ENCODE measurements around the gene TMEM238. TPM values are rescaled to one million over a fixed set of nuclear protein-coding genes. Genes with fewer than 3 reads are reported as not detected.
"Not testable (repeated sequence)": the region's sequence is repeated elsewhere in the genome, so short reads cannot be mapped to it uniquely, and the experiment has no call there.

Gene TMEM238
- total RNA-seq, 1 experiment from 2014 or later, result 0.14 TPM

GRCh38 chr19:55329791-55330190, 54.3 kb downstream of the TMEM238 start:
- not testable (repeated sequence) for DNase-seq; H3K4me3 ChIP-seq; H3K27me3 ChIP-seq; H3K9me3 ChIP-seq (replicated peaks); H3K4me1 ChIP-seq; H3K27ac ChIP-seq; H3K36me3 ChIP-seq

Other genes with a start within 250 kb of the TMEM238 start
- gene TNNT1, start 235.1 kb downstream of the TMEM238 start, total RNA-seq (2014; rRNA removed; shearing (Covaris generic)), result 599 and 612 TPM in 2 replicates
- gene TNNI3, start 226.6 kb downstream of the TMEM238 start, total RNA-seq (2014; rRNA removed; shearing (Covaris generic)), result 2.4 and 2.5 TPM in 2 replicates
- gene DNAAF3, start 217.7 kb downstream of the TMEM238 start, total RNA-seq (2014; rRNA removed; shearing (Covaris generic)), result 9.1 and 14.0 TPM in 2 replicates
- 0.36 TPM in 1 of 2 replicates, not detected in the other for gene SYT5, start 204.0 kb downstream of the TMEM238 start, total RNA-seq (2014; rRNA removed; shearing (Covaris generic))
- gene PTPRH, start 174.8 kb downstream of the TMEM238 start, total RNA-seq (2014; rRNA removed; shearing (Covaris generic)), result 0.94 and 1.4 TPM in 2 replicates
- gene TMEM86B, start 155.5 kb downstream of the TMEM238 start, total RNA-seq (2014; rRNA removed; shearing (Covaris generic)), result 2.3 and 2.5 TPM in 2 replicates
- gene PPP6R1, start 125.3 kb downstream of the TMEM238 start, total RNA-seq (2014; rRNA removed; shearing (Covaris generic)), result 39.5 and 44.9 TPM in 2 replicates
- 39.3 and 40.8 TPM in 2 replicates for gene HSPBP1, start 104.2 kb downstream of the TMEM238 start, total RNA-seq (2014; rRNA removed; shearing (Covaris generic))
- 13.2 and 15.8 TPM in 2 replicates for gene BRSK1, start 100.3 kb downstream of the TMEM238 start, total RNA-seq (2014; rRNA removed; shearing (Covaris generic))
- not detected in 2 replicates for gene TMEM150B, start 59.0 kb downstream of the TMEM238 start, total RNA-seq (2014; rRNA removed; shearing (Covaris generic))
- gene KMT5C, start 44.4 kb downstream of the TMEM238 start, total RNA-seq (2014; rRNA removed; shearing (Covaris generic)), result 21.2 and 21.6 TPM in 2 replicates
- 0.45 TPM in 1 of 2 replicates, not detected in the other for gene COX6B2, start 29.6 kb downstream of the TMEM238 start, total RNA-seq (2014; rRNA removed; shearing (Covaris generic))
- not detected in 2 replicates for gene GARIN5B, start 21.0 kb downstream of the TMEM238 start, total RNA-seq (2014; rRNA removed; shearing (Covaris generic))
- gene IL11, start 13.8 kb downstream of the TMEM238 start, total RNA-seq (2014; rRNA removed; shearing (Covaris generic)), result 16.7 and 17.8 TPM in 2 replicates
- not detected in 2 replicates for gene TMEM190, start 7.5 kb downstream of the TMEM238 start, total RNA-seq (2014; rRNA removed; shearing (Covaris generic))
- 612 and 617 TPM in 2 replicates for gene RPL28, start 1.6 kb upstream of the TMEM238 start, total RNA-seq (2014; rRNA removed; shearing (Covaris generic))
- 509 and 566 TPM in 2 replicates for gene UBE2S, start 23.5 kb upstream of the TMEM238 start, total RNA-seq (2014; rRNA removed; shearing (Covaris generic))
- not detected in 2 replicates for gene SHISA7, start 59.0 kb upstream of the TMEM238 start, total RNA-seq (2014; rRNA removed; shearing (Covaris generic))
- gene ISOC2, start 77.3 kb upstream of the TMEM238 start, total RNA-seq (2014; rRNA removed; shearing (Covaris generic)), result 63.2 and 70.8 TPM in 2 replicates
- not detected in 2 replicates for gene C19orf85, start 80.5 kb upstream of the TMEM238 start, total RNA-seq (2014; rRNA removed; shearing (Covaris generic))
- gene ZNF628, start 92.3 kb upstream of the TMEM238 start, total RNA-seq (2014; rRNA removed; shearing (Covaris generic)), result 2.9 and 3.6 TPM in 2 replicates
- gene NAT14, start 100.9 kb upstream of the TMEM238 start, total RNA-seq (2014; rRNA removed; shearing (Covaris generic)), result 22.1 and 25.9 TPM in 2 replicates
- gene SSC5D, start 104.1 kb upstream of the TMEM238 start, total RNA-seq (2014; rRNA removed; shearing (Covaris generic)), result 3.1 and 3.8 TPM in 2 replicates
- gene SBK2, start 152.8 kb upstream of the TMEM238 start, total RNA-seq (2014; rRNA removed; shearing (Covaris generic)), result 6.8 and 6.9 TPM in 2 replicates
- gene SBK3, start 161.3 kb upstream of the TMEM238 start, total RNA-seq (2014; rRNA removed; shearing (Covaris generic)), result 0.30 and 0.87 TPM in 2 replicates
- 5.4 and 7.5 TPM in 2 replicates for gene ZNF579, start 196.6 kb upstream of the TMEM238 start, total RNA-seq (2014; rRNA removed; shearing (Covaris generic))
- 7.9 and 10.3 TPM in 2 replicates for gene FIZ1, start 215.2 kb upstream of the TMEM238 start, total RNA-seq (2014; rRNA removed; shearing (Covaris generic))
- gene ZNF524, start 216.0 kb upstream of the TMEM238 start, total RNA-seq (2014; rRNA removed; shearing (Covaris generic)), result 2.7 and 3.2 TPM in 2 replicates
- 1.7 and 2.0 TPM in 2 replicates for gene ZNF865, start 221.4 kb upstream of the TMEM238 start, total RNA-seq (2014; rRNA removed; shearing (Covaris generic))
- 2.7 and 3.1 TPM in 2 replicates for gene ZNF784, start 240.3 kb upstream of the TMEM238 start, total RNA-seq (2014; rRNA removed; shearing (Covaris generic))